NT2/D1 (cell line): ENCODE results near the gene INSIG1.

Experiments used
- DNase-seq: peaks from one replicate; pipeline ENCODE4 v3.0.0-alpha.2; 2011; ENCODE audit warnings: low read depth, low spot score
- H3K27me3 ChIP-seq: 2 replicates; pipeline ENCODE4 v1.6.0; 2011; ENCODE audit warnings: mild to moderate bottlenecking; ENCODE audit not compliant: insufficient read length, insufficient read depth
- H3K36me3 ChIP-seq: 2 replicates; pipeline ENCODE4 v1.6.1; 2011; ENCODE audit warnings: mild to moderate bottlenecking, low read length, mixed read lengths; ENCODE audit not compliant: insufficient read depth, insufficient read length
- H3K4me1 ChIP-seq: 2 replicates; pipeline ENCODE4 v1.5.1; 2011; ENCODE audit not compliant: insufficient read depth, insufficient read length
- H3K4me3 ChIP-seq: 2 replicates; pipeline ENCODE4 v1.5.1; 2011; ENCODE audit warnings: low read depth; ENCODE audit not compliant: insufficient read length
- H3K9ac ChIP-seq: 2 replicates; pipeline ENCODE4 v1.6.0; 2011; ENCODE audit warnings: low read depth; ENCODE audit not compliant: insufficient read length
- H3K9me3 ChIP-seq: 2 replicates; pipeline ENCODE4 v1.5.1; 2011; ENCODE audit warnings: mild to moderate bottlenecking, low read length; ENCODE audit not compliant: insufficient read depth
- SUZ12 ChIP-seq: IDR thresholded peaks from 2 replicates; pipeline ENCODE4 v1.6.1; 2011; ENCODE audit not compliant: insufficient read length, insufficient read depth; ENCODE audit errors: extremely low read depth
- YY1 ChIP-seq: IDR thresholded peaks from 2 replicates; pipeline ENCODE4 v1.6.1; 2011; ENCODE audit not compliant: insufficient read length, insufficient read depth
- ZNF274 ChIP-seq: IDR thresholded peaks from 2 replicates; pipeline ENCODE4 v1.6.1; 2011; ENCODE audit warnings: mild to moderate bottlenecking, low read depth, low read length

INSIG1 gene

DNA sequence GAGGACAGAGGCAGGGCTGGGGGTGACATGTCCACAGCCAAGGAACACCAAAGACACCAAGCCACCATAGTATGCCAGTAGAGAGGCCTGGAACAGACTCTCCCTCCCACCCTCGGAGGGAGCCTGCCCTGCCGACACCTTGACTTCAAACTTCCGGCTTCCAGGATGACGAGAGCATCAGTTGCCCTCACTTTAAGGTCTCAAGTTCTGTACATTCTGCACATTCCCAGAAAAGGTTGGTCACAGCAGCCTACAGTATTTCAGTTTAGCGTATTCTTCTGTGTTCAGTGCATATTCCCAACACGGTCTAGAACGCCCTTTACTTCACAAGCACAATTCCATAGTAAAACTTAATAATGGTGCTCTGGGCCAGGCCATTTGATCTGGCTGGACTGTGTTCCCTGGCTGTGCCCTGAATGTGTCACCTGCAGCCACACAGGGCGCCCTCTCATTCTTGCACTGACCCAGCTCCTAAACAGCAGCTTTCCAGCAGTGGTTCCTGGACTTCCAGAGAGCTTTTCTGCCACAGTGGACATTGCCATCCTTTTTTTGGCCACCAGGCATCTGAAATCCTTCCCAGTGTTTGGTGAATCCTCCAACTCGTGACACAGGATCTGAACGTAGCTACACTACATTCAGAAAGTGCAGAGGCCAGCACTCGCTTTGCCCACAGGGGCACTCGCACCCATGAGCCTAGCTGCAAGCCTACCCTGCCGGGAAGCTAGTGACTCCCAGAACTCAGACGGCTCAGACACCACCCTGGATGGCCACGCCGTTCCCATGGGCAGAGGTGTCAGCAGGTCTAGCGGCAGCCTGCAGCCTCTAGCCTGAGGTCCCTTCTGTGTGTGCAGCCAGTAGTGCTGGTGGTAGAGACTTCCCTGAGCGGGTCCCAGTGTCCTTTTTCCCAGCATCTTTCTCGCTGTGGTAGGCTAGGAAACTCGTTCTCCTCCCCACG, 36.4 kb upstream of the INSIG1 start:
- Histone ChIP-seq H3K9me3 (no peaks in the 10 kb centered on the region; the same call in 1 of the 2 replicates), H3K4me1 (peaks cover 3% of the 10 kb centered on the region), H3K9ac (no peak overlapping the region), H3K36me3 (no peaks in the 10 kb centered on the region), H3K4me3 (no peak overlapping the region), H3K27me3 (no peaks in the 10 kb centered on the region)
- TF ChIP-seq SUZ12 (no peak), ZNF274 (no peak), YY1 (no peak)
- no peak for DNase-seq

- peaks cover 3% of the 10 kb centered on the region for H3K4me1 ChIP-seq
- H3K9me3 ChIP-seq: no peaks in the 10 kb centered on the region; the same call in 1 of the 2 replicates
- H3K27me3 ChIP-seq: no peaks in the 10 kb centered on the region
- H3K9ac ChIP-seq: no peak overlapping the region
- no peak overlapping the region for H3K4me3 ChIP-seq
- H3K36me3 ChIP-seq: no peaks in the 10 kb centered on the region
- TF ChIP-seq ZNF274 (no peak), YY1 (no peak), SUZ12 (no peak)
- DNase-seq: no peak
Measured at GRCh38 chr7:155262031-155262430, 35.6 kb upstream of the INSIG1 start.

DNA sequence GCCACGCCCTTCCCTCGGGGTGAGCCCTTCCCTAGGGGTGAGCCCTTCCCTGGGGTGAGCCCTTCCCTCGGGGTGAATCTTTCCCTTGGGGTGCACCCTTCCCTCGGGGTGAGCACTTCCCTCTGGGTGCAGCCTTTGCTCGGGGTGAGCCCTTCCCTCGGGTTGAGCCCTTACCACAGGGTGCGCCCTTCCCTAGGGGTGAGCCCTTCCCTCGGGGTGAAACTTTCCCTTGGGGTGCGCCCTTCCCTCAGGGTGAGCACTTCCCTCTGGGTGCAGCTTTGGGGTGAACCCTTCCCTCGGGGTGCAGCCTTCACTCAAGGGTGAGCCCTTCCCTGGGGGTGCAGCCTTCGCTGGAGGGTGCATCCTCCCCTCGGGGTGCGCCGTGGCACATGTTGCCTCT, 34.6 kb upstream of the INSIG1 start:
- no peaks in the 10 kb centered on the region for H3K27me3 ChIP-seq
- no peak for TF ChIP-seq SUZ12
- TF ChIP-seq ZNF274: no peak
- DNase-seq: no peak
- H3K4me1 ChIP-seq: peaks cover 3% of the 10 kb centered on the region
- H3K9me3 ChIP-seq: no peaks in the 10 kb centered on the region
- H3K4me3 ChIP-seq: no peak overlapping the region
- H3K9ac ChIP-seq: no peak overlapping the region
- H3K36me3 ChIP-seq: no peaks in the 10 kb centered on the region

DNA sequence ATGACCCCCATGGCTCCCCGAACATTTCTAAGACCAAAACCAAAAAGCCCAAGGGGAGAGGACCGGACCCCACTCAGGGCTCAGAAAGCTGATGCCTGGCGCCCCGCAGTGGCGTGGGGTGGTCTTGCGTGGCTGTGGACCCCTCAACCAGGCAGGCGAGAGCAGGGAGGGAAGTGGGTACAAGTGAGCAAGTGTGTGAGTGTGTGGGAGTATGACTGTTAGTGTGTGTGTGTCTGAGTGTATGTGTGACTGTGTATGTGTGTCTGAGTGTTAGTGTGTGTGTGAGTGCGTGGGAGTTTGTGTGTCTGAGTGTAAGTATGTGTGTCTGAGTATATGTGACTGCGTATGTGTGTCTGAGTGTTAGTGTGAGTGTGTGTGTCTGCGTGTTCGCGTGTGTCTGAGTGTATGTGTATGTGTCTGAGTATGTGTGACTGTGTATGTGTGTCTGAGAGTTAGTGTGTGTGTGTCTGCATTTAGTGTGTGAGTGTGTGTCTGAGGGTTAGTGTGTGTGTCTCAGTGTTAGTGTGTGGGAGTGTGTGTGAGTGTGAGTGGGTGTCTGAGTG, 34.0 kb upstream of the INSIG1 start:
- Histone ChIP-seq H3K9ac (no peak overlapping the region), H3K4me3 (no peak overlapping the region), H3K9me3 (no peaks in the 10 kb centered on the region), H3K36me3 (no peaks in the 10 kb centered on the region), H3K4me1 (peaks cover 3% of the 10 kb centered on the region), H3K27me3 (no peaks in the 10 kb centered on the region)
- DNase-seq: no peak
- TF ChIP-seq ZNF274 (no peak), SUZ12 (no peak), YY1 (no peak)

GRCh38 chr7:155265144-155265543, 32.5 kb upstream of the INSIG1 start:
- no peak overlapping the region for H3K4me3 ChIP-seq
- TF ChIP-seq SUZ12: no peak
- no peaks in the 10 kb centered on the region for H3K27me3 ChIP-seq
- peaks cover 3% of the 10 kb centered on the region for H3K4me1 ChIP-seq
- H3K9ac ChIP-seq: no peak overlapping the region
- DNase-seq: no peak
- H3K9me3 ChIP-seq: no peaks in the 10 kb centered on the region
- H3K36me3 ChIP-seq: no peaks in the 10 kb centered on the region

DNA sequence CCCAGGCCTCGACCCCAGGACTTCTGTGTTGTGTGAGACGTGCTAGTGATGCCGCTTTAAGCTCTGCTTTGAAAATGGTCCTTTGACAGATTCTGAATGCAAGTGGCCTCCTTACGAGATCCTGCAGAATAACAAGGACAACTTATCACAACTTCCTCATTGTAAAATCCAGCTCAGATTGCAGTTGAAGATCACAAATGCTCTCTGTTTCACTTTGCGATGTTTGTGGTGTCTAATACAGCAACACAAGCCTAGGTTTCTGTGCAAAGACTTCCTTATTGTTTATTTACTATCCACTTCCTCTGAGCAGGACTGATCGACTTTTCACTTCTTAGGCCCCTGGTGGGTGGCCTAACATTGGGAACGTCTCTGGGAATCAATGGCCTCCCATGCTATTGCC, 31.7 kb upstream of the INSIG1 start:
- no peak overlapping the region for H3K4me3 ChIP-seq
- H3K36me3 ChIP-seq: no peaks in the 10 kb centered on the region
- no peaks in the 10 kb centered on the region for H3K9me3 ChIP-seq
- no peak overlapping the region for H3K9ac ChIP-seq
- H3K4me1 ChIP-seq: peaks cover 3% of the 10 kb centered on the region
- no peak for DNase-seq
- H3K27me3 ChIP-seq: no peaks in the 10 kb centered on the region
- TF ChIP-seq SUZ12: no peak
- no peak for TF ChIP-seq YY1
- no peak for TF ChIP-seq ZNF274

GRCh38 chr7:155266440-155266839, 31.2 kb upstream of the INSIG1 start:
- H3K4me1 ChIP-seq: peaks cover 3% of the 10 kb centered on the region
- H3K9ac ChIP-seq: no peak overlapping the region
- DNase-seq: no peak
- H3K36me3 ChIP-seq: no peaks in the 10 kb centered on the region
- TF ChIP-seq YY1 (no peak), ZNF274 (no peak), SUZ12 (no peak)
- no peak overlapping the region for H3K4me3 ChIP-seq
- no peaks in the 10 kb centered on the region for H3K9me3 ChIP-seq
- H3K27me3 ChIP-seq: no peaks in the 10 kb centered on the region
